Femur (tissue), 1 donor: Measurements from ENCODE around the gene SLC6A6.

Experiments used
- DNase-seq: peaks from one replicate; pipeline ENCODE4 v3.0.0-alpha.2; 2017

Gene SLC6A6

DNA sequence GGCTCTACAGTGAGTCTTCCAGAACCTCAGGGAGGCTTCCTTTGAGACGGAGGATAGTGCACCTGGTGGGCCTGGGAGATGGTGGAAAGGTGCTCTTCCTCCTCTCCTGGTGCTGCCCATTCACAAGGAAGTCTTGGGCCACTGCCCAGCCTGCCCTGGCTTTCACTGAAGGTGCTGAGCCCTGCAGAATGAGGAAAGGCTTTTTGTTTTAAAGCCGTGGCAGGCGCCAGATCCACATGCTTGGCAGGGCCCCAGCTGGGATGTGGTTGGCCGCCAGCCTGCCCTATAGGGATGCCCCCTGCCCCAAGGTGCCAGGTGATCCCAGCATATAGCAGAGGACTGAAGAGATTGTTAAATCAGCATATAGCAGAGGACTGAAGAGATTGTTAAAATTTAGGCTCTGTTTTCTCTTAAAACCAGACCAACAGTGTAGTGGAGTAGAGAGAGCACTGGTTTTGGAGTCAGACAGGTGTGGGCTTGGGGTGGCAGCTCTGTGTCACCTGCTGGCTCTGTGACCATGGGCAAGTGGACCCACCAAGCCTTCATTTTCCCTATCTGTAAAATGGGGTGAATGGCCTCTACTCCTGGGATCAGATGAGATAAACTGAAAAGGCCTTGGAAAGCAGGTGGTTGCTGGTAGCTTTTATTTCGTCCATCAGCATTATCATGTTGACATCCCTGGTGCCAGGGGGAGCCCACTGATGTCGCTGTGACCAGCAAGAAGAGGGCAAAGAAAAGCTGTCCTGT is 53.3 kb downstream of the SLC6A6 start:
- no peak for DNase-seq

- DNase-seq: no peak
Measured at GRCh38 chr3:14456794-14457193, 54.4 kb downstream of the SLC6A6 start.

DNA sequence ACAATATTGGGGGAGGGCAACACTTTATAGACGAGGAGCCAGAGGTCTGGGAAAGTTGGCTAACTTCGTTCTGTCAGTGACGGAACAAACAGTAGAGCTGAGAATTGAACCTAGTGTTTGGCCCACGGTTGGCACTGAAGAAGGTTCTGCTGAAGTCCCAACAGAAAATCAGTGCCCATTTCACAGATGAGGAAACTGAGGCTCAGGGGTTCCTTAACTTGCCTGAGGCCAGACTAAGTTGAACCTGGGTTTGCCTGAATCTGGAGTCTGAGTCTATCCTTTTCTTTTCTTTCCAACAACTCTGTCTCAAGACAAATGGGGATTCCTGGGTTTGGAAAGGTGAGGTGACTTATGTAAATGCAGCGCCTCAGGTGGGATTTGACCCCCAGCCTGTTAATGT is 55.1 kb downstream of the SLC6A6 start:
- no peak for DNase-seq

DNA sequence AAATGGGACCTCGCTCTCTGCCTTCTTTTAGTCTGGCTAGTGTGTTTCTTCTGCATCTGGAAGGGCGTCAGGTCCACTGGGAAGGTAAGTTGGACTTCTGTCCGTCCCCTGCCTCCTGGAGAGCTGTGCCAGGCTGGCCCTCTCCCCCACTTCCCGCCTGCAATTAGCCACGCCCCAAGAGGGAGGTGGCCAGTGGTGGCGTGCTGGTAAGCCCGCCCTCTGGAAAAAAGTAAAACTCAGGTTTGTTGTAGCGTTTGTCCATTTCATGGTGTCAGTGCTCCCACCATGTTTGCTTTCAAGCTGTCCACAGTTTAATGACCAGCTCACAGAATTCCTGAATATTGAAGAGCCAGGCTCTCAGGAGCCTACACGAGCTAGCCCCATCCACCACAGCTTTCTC is 55.6 kb downstream of the SLC6A6 start:
- no peak for DNase-seq

DNA sequence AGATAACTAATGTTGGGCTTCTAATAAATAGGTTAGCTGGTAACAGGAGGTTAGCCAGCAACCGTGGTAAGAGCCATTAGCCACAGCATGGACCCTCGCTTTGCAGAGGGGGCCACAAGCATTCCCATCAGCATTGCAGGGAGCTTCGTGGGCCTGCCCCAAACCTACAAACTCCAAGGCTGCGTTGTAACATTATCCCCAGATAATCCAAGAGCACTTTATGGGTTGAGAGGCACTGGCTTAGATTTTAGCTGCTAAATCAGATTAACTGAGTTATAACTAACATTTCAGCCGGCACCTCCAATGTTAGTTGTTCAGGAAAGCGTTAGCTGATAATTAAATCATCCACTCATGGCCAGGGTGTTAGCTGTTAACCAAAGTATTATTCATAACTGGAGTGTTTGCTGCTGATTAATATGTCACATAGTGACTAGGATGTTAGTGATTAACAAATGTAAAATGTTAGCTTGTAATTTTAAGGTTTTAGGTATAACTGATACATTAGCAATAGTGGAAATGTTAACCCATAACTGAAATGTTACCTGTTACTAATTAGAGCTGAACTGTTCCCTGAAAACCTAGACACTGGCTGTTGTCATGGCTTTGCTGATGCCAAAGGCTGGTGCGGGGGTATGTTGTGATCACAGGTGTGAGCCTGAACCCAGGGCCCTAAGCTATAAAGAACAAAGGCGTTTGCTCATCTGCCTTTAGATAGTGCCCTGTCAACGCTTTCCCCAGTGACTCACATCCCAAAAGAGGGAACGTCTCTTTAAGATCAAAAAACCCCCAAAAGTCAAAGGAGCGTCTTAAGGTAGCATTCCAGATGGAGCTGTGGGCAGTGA is 56.2 kb downstream of the SLC6A6 start:
- DNase-seq: no peak

- DNase-seq: no peak
Measured at GRCh38 chr3:14459384-14459783, 57.0 kb downstream of the SLC6A6 start.

- DNase-seq: no peak
Measured at GRCh38 chr3:14459787-14460186, 57.4 kb downstream of the SLC6A6 start.

GRCh38 chr3:14460342-14461005 is 58.1 kb downstream of the SLC6A6 start:
- DNase-seq: peak; percentile 60

GRCh38 chr3:14461006-14461747 is 58.8 kb downstream of the SLC6A6 start:
- no peak for DNase-seq

DNA sequence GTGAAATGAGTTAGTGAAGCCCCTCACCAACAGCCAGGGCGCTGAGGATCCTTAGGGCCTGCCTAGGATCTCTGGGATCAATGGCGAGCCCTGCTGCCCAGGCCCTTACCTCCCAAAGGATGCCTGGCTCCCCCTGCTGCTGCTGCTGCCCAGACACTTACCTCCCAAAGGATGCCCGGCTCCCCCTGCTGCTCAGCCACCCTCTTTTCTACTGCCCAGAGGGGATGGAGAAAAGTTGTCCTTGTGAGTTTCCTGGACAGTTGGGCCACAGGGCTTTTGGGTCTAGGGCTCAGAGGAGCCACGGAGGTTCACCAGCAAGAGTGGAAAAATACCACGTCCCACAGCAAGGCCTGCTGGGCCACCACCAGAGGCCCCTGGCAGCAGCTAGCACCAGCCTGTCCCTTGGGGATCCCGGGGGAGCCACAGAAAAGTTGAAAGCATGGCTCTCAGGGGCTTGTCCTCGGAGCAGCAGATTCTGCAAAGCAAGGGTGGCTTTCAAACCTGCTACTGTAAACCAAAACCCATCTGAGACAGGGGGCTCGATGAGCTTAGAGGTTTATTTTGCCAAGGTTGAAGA is 59.4 kb downstream of the SLC6A6 start:
- no peak for DNase-seq

DNA sequence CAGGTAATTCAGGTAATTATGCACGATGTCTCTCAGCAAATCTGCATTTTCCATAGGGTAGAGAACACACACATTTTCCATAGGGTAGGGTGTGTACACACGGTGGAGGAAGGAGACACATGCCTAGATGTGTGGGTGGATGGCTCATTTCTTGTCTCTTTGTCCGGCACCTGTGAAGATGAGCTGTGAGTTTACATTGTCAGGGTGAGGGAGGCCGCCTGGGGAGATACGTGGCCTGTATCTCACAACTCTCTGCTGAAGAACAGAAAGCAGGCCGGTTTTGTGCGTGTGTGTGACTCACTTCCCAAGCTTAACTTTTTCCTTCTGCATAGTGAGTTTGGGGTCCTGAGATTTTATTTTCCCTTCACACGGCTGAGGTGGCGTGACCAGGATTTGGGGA is 60.3 kb downstream of the SLC6A6 start:
- no peak for DNase-seq

GRCh38 chr3:14463330-14464140 is 61.1 kb downstream of the SLC6A6 start:
- DNase-seq: no peak

GRCh38 chr3:14464141-14464465 is 61.7 kb downstream of the SLC6A6 start:
- no peak for DNase-seq

DNA sequence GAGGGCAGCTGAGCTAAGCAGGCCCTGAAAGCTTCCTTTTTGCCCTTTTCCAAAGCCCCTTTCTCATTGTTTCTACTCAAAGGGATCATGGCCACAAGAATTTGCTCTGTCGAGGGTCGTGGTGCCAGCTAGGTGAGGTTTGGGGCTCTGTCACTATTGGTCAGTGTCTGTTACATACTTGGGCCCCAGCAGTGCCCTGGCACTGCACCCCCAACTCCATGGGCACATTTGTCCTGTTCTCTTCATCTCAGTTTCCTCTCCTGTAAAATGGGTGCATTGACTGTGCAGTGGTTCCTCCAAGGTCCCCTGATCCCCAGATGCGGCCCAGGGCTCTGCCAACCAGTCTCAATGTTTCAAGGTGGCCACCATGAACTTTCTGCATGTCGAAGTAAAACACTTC is 62.1 kb downstream of the SLC6A6 start:
- DNase-seq: no peak

DNA sequence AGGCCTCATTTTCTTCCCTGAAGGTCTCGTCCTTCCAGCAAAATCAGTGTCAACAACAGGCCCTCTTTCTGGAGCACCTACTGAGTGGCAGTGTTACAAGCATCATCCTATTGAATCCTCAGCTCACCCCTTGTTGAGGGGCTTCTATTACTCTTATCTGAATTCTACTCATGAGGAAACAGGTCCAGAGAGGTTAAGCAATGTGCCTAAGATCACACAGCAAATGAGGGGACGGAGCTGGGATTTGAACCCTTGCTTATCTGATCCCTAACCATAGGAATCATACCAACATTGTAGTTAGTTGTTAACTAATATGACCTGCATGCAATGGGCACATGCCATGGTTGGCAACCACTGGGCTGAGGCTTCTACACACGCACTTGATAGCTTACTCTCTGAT is 63.0 kb downstream of the SLC6A6 start:
- no peak for DNase-seq

GRCh38 chr3:14466179-14466903 is 63.9 kb downstream of the SLC6A6 start:
- no peak for DNase-seq

- peak; percentile 65 for DNase-seq
Measured at GRCh38 chr3:14467814-14468620, 65.6 kb downstream of the SLC6A6 start.

DNA sequence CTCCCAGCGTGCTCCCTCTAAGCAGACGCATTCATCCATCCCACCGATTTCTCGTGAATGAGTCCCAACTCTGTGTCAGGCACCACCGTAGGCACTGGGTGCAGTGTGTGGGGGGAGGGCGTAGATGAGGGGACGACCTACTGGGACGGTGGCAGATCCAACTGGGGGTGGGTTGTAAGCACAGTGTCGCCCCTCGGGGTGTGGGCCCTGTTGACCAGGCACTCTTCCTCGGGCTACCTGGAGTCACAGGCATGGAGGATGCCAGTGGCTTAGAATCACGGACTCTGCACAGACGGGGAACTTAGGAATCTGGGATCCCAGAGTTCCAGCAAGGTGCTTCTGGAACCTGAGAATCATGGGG is 66.2 kb downstream of the SLC6A6 start:
- no peak for DNase-seq

DNA sequence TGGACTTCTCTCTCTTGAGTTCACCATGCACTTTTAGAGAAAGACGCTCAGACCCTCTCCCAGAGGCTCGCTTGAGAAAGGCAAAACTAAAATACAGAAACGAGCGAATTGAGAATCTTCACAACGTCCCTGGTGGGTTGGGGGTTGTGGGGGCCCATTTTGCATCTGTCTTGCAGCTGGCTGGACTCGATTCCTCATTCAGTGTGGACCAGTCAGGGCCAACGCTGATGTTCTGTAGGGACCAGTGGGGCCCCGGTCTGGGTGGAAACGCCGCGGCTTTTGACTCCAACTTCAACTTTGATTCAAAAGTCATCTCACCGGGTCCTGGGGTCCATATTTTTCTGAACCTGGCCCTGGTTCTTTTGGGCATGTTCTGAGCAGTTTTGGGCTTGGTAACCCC is 68.1 kb downstream of the SLC6A6 start:
- DNase-seq: no peak

GRCh38 chr3:14471016-14471415 is 68.6 kb downstream of the SLC6A6 start:
- DNase-seq: no peak
